ENCODE measurements around the gene BAD. TPM values are rescaled to one million over a fixed set of nuclear protein-coding genes. Genes with fewer than 3 reads are reported as not detected.

BAD gene
- total RNA-seq, 4 donors from 2014 or later: 57.1 to 71.9 (median 64.4) TPM

DNA sequence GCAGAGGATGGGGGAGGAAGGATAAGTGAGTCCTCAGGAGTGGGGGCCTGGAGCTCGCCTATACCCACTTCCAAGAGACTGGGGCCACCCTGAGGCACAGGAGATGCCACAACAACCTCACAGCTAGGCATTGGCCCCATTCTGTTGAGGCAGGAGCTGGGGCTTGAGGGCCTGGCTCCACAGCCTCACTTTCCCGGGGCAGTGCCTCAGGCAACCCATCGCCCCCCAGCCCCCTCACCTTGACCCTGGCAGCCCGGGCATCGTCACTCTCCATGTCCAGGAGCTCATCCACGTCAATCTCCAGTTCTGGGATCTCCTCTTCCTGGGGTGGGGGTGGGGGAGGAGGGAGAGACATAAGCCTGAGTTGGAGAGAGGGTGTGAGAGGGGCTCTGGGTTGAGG, 39.5 kb downstream of the BAD start:
- Histone ChIP-seq H3K4me3 (peak overlapping the region; percentile 75), H3K36me3 (peaks cover 12% of the 10 kb centered on the region), H3K27me3 (no peaks in the 10 kb centered on the region), H3K4me1 (peaks cover 59% of the 10 kb centered on the region), H3K9me3 (no peaks in the 10 kb centered on the region), H3K27ac (peak overlapping the region; percentile 91)
- no peak for DNase-seq (ENCODE audit: low spot score in 2 of 2)
- 40% methylated on average over 2 of the region's 6 CpGs for WGBS
- TF ChIP-seq CTCF (IDR thresholded peaks at IDR 0.05) (no peak), POLR2A (IDR thresholded peaks at IDR 0.05) (no peak), POLR2AphosphoS5 (IDR thresholded peaks at IDR 0.05) (no peak), EP300 (IDR thresholded peaks at IDR 0.05) (no peak)

DNA sequence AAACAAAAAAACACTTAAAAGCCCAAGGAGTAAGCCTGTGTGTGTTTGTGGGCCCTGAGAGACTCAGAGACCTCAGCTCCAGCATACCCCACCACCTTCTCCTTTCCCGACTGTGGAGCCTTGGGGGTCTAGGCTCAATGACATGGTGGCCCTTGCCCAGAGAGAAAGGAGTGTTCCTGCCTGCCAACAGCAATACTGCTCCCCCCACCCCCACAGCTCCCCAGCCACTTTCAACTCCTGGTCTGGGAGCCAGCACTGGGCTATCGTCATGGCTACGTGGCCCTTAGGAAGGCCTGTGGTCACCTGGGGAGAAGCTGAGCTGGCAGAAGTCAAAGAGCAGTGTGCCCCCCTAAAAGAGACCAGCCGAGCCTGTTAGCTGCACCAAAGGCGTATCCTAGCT, 40.4 kb downstream of the BAD start:
- 59% methylated on average over 5 of the region's 5 CpGs for WGBS
- Histone ChIP-seq H3K36me3 (peaks cover 14% of the 10 kb centered on the region), H3K27me3 (no peaks in the 10 kb centered on the region), H3K27ac (no peak overlapping the region), H3K4me3 (no peak overlapping the region), H3K9me3 (no peaks in the 10 kb centered on the region), H3K4me1 (peaks cover 67% of the 10 kb centered on the region)
- no peak for DNase-seq (ENCODE audit: low spot score in 2 of 2)
- TF ChIP-seq EP300 (IDR thresholded peaks at IDR 0.05) (no peak), CTCF (IDR thresholded peaks at IDR 0.05) (no peak), POLR2A (IDR thresholded peaks at IDR 0.05) (no peak), POLR2AphosphoS5 (IDR thresholded peaks at IDR 0.05) (no peak)

DNA sequence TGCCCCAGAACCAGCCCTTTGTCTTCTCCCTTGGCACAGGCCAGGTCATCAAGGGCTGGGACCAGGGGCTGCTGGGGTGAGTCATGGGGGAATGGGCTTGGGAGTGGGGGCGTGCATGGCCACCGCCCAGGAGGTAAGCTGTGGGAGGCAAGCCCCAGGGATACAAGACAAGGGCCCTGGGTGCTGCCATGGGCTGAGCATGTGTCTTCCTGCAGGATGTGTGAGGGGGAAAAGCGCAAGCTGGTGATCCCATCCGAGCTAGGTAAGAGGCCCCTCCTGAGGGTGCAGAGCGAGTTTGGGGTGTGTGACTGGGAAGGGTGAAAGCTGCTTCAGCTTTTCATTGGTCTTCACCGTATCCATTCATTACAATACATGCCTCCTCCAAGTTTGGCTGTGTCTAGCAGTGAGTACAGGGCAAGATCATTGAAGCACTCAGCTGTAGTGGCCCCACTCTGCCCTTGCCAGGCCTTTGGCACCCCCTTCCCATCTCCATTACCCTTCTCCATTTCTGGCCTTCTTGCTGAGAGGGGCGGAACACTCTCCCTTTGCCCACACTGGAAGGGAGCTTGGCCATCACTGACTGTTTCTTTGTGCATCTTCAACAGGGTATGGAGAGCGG, 41.1 kb downstream of the BAD start:
- WGBS: 85% methylated on average over 6 of the region's 8 CpGs
- peaks cover 74% of the 10 kb centered on the region for H3K4me1 ChIP-seq
- no peaks in the 10 kb centered on the region for H3K9me3 ChIP-seq
- TF ChIP-seq POLR2A (IDR thresholded peaks at IDR 0.05) (no peak), EP300 (IDR thresholded peaks at IDR 0.05) (no peak), POLR2AphosphoS5 (IDR thresholded peaks at IDR 0.05) (no peak), CTCF (IDR thresholded peaks at IDR 0.05) (no peak)
- H3K4me3 ChIP-seq: no peak overlapping the region
- no peak for DNase-seq (ENCODE audit: low spot score in 2 of 2)
- H3K27me3 ChIP-seq: no peaks in the 10 kb centered on the region
- H3K36me3 ChIP-seq: peaks cover 21% of the 10 kb centered on the region
- H3K27ac ChIP-seq: no peak overlapping the region

GRCh38 chr11:64241491-64242374, 42.7 kb downstream of the BAD start:
- peak in 1 of 2 donors; percentile 86 for DNase-seq (ENCODE audit: low spot score in 2 of 2)
- Histone ChIP-seq H3K4me3 (peak overlapping the region; percentile 84), H3K4me1 (peaks cover 80% of the 10 kb centered on the region), H3K9me3 (no peaks in the 10 kb centered on the region), H3K27ac (peak overlapping the region; percentile 97), H3K36me3 (peaks cover 32% of the 10 kb centered on the region), H3K27me3 (no peaks in the 10 kb centered on the region)
- TF ChIP-seq POLR2AphosphoS5 (IDR thresholded peaks at IDR 0.05) (peak in 1 of 3 donors; percentile 25), POLR2A (IDR thresholded peaks at IDR 0.05) (no peak), CTCF (IDR thresholded peaks at IDR 0.05) (no peak)
- 0% methylated on average over 20 of the region's 63 CpGs for WGBS

DNA sequence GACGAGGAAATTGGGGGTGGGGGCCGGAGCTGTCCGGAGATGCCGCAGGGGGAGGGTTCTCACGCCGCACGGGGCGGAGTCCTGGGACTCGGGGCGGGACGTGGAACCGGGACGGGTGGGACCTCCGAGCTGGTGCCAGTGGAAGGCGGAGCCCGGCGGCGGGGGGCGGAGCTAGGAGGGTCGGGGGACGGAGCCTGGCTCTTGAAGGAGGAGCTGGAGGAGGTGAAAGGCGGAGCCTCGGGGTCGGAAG, 43.3 kb downstream of the BAD start:
- H3K27me3 ChIP-seq: no peaks in the 10 kb centered on the region
- H3K36me3 ChIP-seq: peaks cover 32% of the 10 kb centered on the region
- TF ChIP-seq POLR2AphosphoS5 (IDR thresholded peaks at IDR 0.05): no peak
- H3K4me1 ChIP-seq: peaks cover 82% of the 10 kb centered on the region
- peak overlapping the region; percentile 97 for H3K27ac ChIP-seq
- DNase-seq (ENCODE audit: low spot score in 2 of 2): peak; percentile 100
- 0% methylated on average over 1 of the region's 24 CpGs for WGBS
- H3K4me3 ChIP-seq: peak overlapping the region; percentile 84
- H3K9me3 ChIP-seq: no peaks in the 10 kb centered on the region

Data from suprapubic skin (tissue), 4 donors.